Measurements from ENCODE around the gene LRRC4B. TPM values are rescaled to one million over a fixed set of nuclear protein-coding genes. Genes with fewer than 3 reads are reported as not detected.

LRRC4B gene
- polyA plus RNA-seq, 1 of the 3 experiments (the other 2 are of a cell fraction), result 6.9 TPM

DNA sequence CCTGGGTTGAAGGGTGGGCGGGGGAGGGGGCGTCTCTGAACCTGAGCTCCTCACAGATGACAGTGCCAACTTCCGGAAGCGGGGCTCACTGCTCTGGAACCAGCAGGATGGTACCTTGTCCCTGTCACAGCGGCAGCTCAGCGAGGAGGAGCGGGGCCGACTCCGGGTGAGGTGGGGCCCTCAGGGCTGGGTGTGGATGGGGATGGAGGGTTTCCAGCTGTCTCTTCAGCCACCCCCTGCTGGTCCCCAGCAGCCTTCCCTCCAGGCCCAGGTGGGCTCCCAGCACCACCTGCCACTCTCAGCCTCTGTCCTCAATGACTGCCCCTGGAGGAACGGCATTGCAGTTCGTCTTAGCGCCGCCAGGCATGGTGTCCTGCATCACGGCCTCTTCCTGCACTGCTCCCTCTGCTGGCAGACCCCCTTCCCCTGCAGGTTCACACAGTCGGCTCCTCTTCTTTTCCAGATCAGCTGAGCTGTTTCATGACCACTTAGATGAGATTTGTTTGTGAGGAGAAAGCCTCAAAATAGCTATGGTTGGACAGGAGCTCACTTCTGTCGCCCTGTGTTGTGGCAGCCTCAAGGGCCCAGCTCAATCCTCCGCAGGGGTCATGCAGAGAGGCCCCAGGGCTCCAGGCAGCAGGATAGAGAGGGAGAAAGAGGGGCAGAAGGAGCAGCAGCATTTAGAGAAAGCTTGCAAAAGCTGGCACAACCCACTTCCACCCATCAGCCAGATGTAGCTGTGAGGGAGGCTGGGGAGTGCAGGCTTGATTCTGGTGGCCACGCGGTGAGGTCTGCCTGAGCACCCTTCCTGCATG, 89.1 kb downstream of the LRRC4B start:
- H3F3A ChIP-seq (replicated peaks; ENCODE audit: insufficient read depth), result no peaks in the 10 kb centered on the region
- H3K9me3 ChIP-seq, result no peaks in the 10 kb centered on the region
- no peaks in the 10 kb centered on the region for H3K27me3 ChIP-seq (ENCODE audit: insufficient read depth)
- no peak overlapping the region for H3K9ac ChIP-seq
- CTCF ChIA-PET, result interaction anchor here (0.6 to 2.0 kb wide), 8 partner anchors 10 to 122 kb away, joined by 3 to 12 read pairs (median 3); no protein-coding TSS in a partner anchor
- H3K9me2 ChIP-seq, result no peaks in the 10 kb centered on the region
- peaks cover 6 to 9% of the 10 kb centered on the region in 2 experiments; a peak in 2 of 4 replicates for H3K4me1 ChIP-seq (ENCODE audit: control insufficient read depth in 1 of 2, insufficient read depth in 2 of 2, low read depth in 1 of 2, low read length in 1 of 2)
- peaks cover 16% of the 10 kb centered on the region for H3K79me2 ChIP-seq (ENCODE audit: insufficient read depth)
- no peak for DNase-seq
- H3K27ac ChIP-seq (ENCODE audit: low read depth in 2 of 2, low read length in 1 of 2), result no peak overlapping the region
- H3K4me3 ChIP-seq (ENCODE audit: low read depth in 2 of 2, low read length in 1 of 2), result no peak overlapping the region
- WGBS (ENCODE audit: low lambda C conversion rate), result 81% methylated on average over 15 of the region's 19 CpGs
- H3K36me3 ChIP-seq (replicated peaks in 1 of 2; ENCODE audit: control insufficient read depth in 1 of 2, insufficient read depth in 2 of 2, low read length in 1 of 2), result peaks cover 10 to 33% of the 10 kb centered on the region in 2 experiments
- TF ChIP-seq, protein P1, sequence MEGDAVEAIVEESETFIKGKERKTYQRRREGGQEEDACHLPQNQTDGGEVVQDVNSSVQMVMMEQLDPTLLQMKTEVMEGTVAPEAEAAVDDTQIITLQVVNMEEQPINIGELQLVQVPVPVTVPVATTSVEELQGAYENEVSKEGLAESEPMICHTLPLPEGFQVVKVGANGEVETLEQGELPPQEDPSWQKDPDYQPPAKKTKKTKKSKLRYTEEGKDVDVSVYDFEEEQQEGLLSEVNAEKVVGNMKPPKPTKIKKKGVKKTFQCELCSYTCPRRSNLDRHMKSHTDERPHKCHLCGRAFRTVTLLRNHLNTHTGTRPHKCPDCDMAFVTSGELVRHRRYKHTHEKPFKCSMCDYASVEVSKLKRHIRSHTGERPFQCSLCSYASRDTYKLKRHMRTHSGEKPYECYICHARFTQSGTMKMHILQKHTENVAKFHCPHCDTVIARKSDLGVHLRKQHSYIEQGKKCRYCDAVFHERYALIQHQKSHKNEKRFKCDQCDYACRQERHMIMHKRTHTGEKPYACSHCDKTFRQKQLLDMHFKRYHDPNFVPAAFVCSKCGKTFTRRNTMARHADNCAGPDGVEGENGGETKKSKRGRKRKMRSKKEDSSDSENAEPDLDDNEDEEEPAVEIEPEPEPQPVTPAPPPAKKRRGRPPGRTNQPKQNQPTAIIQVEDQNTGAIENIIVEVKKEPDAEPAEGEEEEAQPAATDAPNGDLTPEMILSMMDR (IDR thresholded peaks at IDR 0.05), result peak; percentile 52
- TF ChIP-seq, protein P2, sequence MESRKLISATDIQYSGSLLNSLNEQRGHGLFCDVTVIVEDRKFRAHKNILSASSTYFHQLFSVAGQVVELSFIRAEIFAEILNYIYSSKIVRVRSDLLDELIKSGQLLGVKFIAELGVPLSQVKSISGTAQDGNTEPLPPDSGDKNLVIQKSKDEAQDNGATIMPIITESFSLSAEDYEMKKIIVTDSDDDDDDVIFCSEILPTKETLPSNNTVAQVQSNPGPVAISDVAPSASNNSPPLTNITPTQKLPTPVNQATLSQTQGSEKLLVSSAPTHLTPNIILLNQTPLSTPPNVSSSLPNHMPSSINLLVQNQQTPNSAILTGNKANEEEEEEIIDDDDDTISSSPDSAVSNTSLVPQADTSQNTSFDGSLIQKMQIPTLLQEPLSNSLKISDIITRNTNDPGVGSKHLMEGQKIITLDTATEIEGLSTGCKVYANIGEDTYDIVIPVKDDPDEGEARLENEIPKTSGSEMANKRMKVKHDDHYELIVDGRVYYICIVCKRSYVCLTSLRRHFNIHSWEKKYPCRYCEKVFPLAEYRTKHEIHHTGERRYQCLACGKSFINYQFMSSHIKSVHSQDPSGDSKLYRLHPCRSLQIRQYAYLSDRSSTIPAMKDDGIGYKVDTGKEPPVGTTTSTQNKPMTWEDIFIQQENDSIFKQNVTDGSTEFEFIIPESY (IDR thresholded peaks at IDR 0.05; ENCODE audit: borderline replicate concordance, low read depth), result no peak
- H3K4me2 ChIP-seq, result no peak overlapping the region
- H2AFZ ChIP-seq (ENCODE audit: low read depth), result no peak overlapping the region
- POLR2A ChIA-PET, result interaction anchor here (0.7 kb wide), 1 partner anchor 122 kb away, joined by 3 read pairs; no protein-coding TSS in a partner anchor
- H4K20me1 ChIP-seq (ENCODE audit: insufficient read depth), result no peaks in the 10 kb centered on the region

DNA sequence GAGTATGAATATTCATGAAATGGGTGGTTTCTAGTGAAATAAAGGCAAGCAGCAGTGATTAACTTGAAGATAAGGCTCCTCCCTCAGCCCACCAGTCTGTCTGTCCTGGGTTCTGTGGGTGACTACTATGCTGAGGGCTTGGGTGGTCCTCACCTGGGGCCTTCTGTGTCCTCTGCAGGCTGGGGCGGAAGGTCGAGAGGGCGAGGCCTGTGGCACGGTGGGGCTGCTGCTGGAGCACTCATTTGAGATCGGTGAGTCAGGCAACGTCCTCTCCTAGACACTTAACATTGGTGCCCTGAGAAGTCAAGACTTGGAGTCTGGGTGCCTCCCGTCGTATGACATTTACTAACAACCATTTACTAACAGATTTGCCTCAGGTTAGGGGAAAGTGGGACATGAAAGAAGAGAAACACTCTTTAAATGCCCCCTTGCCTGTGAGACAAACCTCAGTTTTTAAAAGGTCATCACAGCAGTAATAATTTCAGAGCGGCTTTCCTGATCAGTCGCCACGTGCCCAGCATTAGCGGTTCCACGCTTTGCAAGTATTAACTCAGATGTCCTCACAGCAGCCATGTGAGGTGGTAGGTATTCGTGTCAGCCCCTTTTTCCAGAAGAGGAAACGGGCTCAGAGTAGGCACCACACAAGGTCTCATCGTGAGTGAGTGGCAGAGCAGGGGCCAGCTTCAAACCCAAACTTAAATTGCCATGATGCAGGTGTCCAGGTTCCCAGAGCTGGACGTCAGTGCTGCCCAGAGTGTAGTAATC, 90.3 kb downstream of the LRRC4B start:
- peaks cover 10 to 31% of the 10 kb centered on the region in 2 experiments for H3K36me3 ChIP-seq (replicated peaks in 1 of 2; ENCODE audit: control insufficient read depth in 1 of 2, insufficient read depth in 2 of 2, low read length in 1 of 2)
- DNase-seq, result no peak
- H3K4me1 ChIP-seq (ENCODE audit: control insufficient read depth in 1 of 2, insufficient read depth in 2 of 2, low read depth in 1 of 2, low read length in 1 of 2), result peaks cover 6 to 9% of the 10 kb centered on the region in 2 experiments; a peak in 2 of 4 replicates
- peaks cover 16% of the 10 kb centered on the region for H3K79me2 ChIP-seq (ENCODE audit: insufficient read depth)
- TF ChIP-seq SMC3 (IDR thresholded peaks at IDR 0.05; ENCODE audit: low read depth, low read length) (no peak), MEF2A (IDR thresholded peaks at IDR 0.05; ENCODE audit: borderline replicate concordance, low read depth) (no peak)
- POLR2A ChIA-PET, result interaction anchor here (0.7 kb wide), 1 partner anchor 121 kb away, joined by 3 read pairs; no protein-coding TSS in a partner anchor
- CTCF ChIA-PET, result interaction anchor here (0.9 to 2.0 kb wide), 2 partner anchors 62 to 109 kb away, joined by 3 to 12 read pairs; no protein-coding TSS in a partner anchor
- peaks cover 2% of the 10 kb centered on the region for H3F3A ChIP-seq (replicated peaks; ENCODE audit: insufficient read depth)
- H3K4me2 ChIP-seq, result peak overlapping the region; percentile 93
- H3K9me3 ChIP-seq, result no peaks in the 10 kb centered on the region
- no peaks in the 10 kb centered on the region for H3K9me2 ChIP-seq
- H3K4me3 ChIP-seq (ENCODE audit: low read depth in 2 of 2, low read length in 1 of 2), result peak overlapping the region; percentile 83 to 93; a peak in 3 of 4 replicates
- no peak overlapping the region for H3K9ac ChIP-seq
- no peak overlapping the region for H2AFZ ChIP-seq (ENCODE audit: low read depth)
- no peaks in the 10 kb centered on the region for H4K20me1 ChIP-seq (ENCODE audit: insufficient read depth)
- WGBS (ENCODE audit: low lambda C conversion rate), result 92% methylated on average over 15 of the region's 17 CpGs
- no peak overlapping the region for H3K27ac ChIP-seq (ENCODE audit: low read depth in 2 of 2, low read length in 1 of 2)
- H3K27me3 ChIP-seq (ENCODE audit: insufficient read depth), result no peaks in the 10 kb centered on the region

All from SK-N-SH (cell line).